Activated naive CD4-positive, alpha-beta T cell treated with anti-CD3 and anti-CD28 coated beads, Interleukin-2, amount 10 ng/mL, durations not matched to agents 7 days and 5 days (primary cell): ENCODE results near the gene DDX43.

Source experiments
- CTCF ChIA-PET: fragments of 350-600 bp; sonication (Branson Sonifier 250); formaldehyde crosslinking; loops from one replicate; lab custom pipeline; 2021; ENCODE audit warnings: antibody characterized with exemption; lab: Charles Lee
- DNase-seq: peaks from one replicate; pipeline ENCODE4 v3.0.0-alpha.2; 2020
- H3K27ac Mint-ChIP-seq: one replicate; pipeline ENCODE4 v1.8.0; 2021; ENCODE audit warnings: mild to moderate bottlenecking, moderate library complexity, mixed read lengths
- H3K27me3 Mint-ChIP-seq: one replicate; pipeline ENCODE4 v1.8.0; 2021; ENCODE audit warnings: mild to moderate bottlenecking, mixed read lengths
- H3K36me3 Mint-ChIP-seq: one replicate; pipeline ENCODE4 v1.8.0; 2021; ENCODE audit warnings: mixed read lengths
- H3K4me1 Mint-ChIP-seq: one replicate; pipeline ENCODE4 v1.8.0; 2021; ENCODE audit warnings: mixed read lengths
- H3K4me3 Mint-ChIP-seq: one replicate; pipeline ENCODE4 v1.8.0; 2021; ENCODE audit warnings: mild to moderate bottlenecking, moderate library complexity, mixed read lengths
- H3K9me3 Mint-ChIP-seq: one replicate; pipeline ENCODE4 v1.8.0; 2021; ENCODE audit warnings: mixed read lengths

DDX43 gene

GRCh38 chr6:73394577-73395354 is at the start of gene DDX43:
Gene DDX43, plus strand, starts transcription at chr6:73394828. Its CDS starts 78 bp downstream, at chr6:73394906.
- peaks cover 7% of the 10 kb centered on the region for H3K27me3 Mint-ChIP-seq
- peaks cover 21% of the 10 kb centered on the region for H3K4me1 Mint-ChIP-seq
- CTCF ChIA-PET: no interaction called here
- H3K4me3 Mint-ChIP-seq: peak within 1 kb of the TSS; percentile 28
- DNase-seq: peak; percentile 39
- no peaks in the 10 kb centered on the region for H3K36me3 Mint-ChIP-seq
- peak within 1 kb of the TSS; percentile 80 for H3K27ac Mint-ChIP-seq
- H3K9me3 Mint-ChIP-seq: peaks cover 4% of the 10 kb centered on the region

GRCh38 chr6:73348550-73349204 is 46.0 kb upstream of the DDX43 start:
- Mint-ChIP-seq H3K4me1 (no peaks in the 10 kb centered on the region), H3K9me3 (no peaks in the 10 kb centered on the region), H3K27me3 (peaks cover 72% of the 10 kb centered on the region), H3K27ac (no peak overlapping the region), H3K36me3 (no peaks in the 10 kb centered on the region), H3K4me3 (no peak overlapping the region)
- DNase-seq: no peak
- CTCF ChIA-PET: interaction anchor here (1.5 kb wide), 1 partner anchor 40 kb away, joined by 4 read pairs; no protein-coding TSS in a partner anchor

- Mint-ChIP-seq H3K4me3 (no peak overlapping the region), H3K9me3 (no peaks in the 10 kb centered on the region), H3K4me1 (no peaks in the 10 kb centered on the region), H3K27me3 (peaks cover 71% of the 10 kb centered on the region), H3K36me3 (no peaks in the 10 kb centered on the region), H3K27ac (no peak overlapping the region)
- no peak for DNase-seq
- CTCF ChIA-PET: interaction anchor here (1.5 kb wide), 1 partner anchor 39 kb away, joined by 4 read pairs; no protein-coding TSS in a partner anchor
Measured at GRCh38 chr6:73349311-73349710, 45.3 kb upstream of the DDX43 start.

DNA sequence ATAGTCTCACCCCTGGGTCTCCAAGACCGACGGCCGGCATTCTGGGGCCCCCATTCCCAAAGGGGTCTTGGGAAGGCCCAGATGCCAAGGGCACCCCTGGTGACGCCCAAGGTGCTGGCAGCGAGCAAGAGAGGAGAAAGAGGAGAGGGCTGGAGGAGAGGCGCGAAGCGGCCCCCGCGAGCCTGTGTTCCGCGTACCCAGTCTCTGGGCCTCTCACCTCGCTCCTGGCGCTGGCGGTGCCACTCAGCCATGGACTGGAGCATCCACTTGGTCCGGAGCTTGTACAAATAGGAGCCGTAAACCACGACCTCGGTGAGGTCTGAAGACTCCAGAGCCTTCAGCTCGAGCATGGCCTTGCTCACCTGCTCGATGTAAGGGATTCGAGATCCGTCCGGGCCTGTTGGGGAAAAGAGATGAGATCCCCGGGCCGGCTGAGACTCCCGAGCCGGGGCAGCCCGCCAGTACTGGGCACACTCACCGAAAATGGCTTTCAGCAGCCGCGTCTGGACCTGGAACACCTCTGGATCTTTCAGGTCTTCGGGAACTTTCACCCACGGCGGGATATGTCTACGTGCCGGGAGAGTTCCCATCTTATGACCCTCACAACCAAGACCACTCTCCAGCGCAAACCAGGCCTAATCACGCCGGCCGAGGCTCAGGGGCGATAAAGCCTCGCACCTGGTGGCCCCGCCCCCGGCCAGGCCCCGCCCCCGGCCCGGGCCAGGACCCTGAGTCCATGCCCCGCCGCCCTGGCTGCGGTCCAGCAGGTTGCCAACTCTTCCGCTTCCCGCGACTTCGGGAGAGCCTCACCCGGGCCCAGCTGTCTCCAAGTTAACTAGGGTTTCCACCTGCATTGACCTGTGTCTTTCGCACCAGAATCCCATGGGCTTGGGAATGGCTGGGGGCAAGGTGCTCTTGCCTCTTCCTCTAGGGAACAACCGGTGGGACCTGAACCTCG is 40.7 kb upstream of the DDX43 start, which contains the start of gene DPPA5:
TSS of gene DPPA5 (minus strand) at position 641 of the 958 bp plus-strand sequence. CDS start at position 590, 51 bp downstream.
- Mint-ChIP-seq H3K4me3 (no peak within 1 kb of the TSS), H3K4me1 (no peaks in the 10 kb centered on the region), H3K36me3 (no peaks in the 10 kb centered on the region), H3K27me3 (peaks cover 59% of the 10 kb centered on the region), H3K27ac (no peak within 1 kb of the TSS), H3K9me3 (no peaks in the 10 kb centered on the region)
- CTCF ChIA-PET: no interaction called here
- DNase-seq: no peak

DNA sequence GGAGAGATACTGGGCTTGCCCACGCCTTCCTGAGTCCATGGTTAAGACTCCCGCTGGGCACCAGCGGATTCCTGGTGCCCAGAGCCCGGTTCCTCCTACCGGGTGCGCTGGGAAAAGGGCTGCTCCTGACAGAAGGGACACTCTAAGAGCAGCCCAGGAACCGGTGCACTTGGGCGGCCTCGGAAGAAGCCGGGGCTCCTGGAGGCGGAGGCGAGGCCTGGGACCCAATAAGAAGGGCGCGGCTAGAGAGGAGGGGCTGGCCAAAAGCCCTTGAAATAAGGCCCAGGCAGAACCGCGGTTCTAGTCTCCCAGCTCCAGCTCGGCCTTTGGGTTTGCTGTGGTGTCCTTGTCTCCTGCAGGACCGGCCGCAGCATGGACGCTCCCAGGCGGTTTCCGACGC is 32.3 kb upstream of the DDX43 start, which contains the start of gene KHDC3L:
TSS of gene KHDC3L (plus strand) at position 301 of the 400 bp plus-strand sequence. CDS start at position 373, 72 bp downstream.
- no peak for DNase-seq
- Mint-ChIP-seq H3K27me3 (peaks cover 26% of the 10 kb centered on the region), H3K27ac (no peak within 1 kb of the TSS), H3K36me3 (no peaks in the 10 kb centered on the region), H3K9me3 (no peaks in the 10 kb centered on the region), H3K4me1 (no peaks in the 10 kb centered on the region), H3K4me3 (no peak within 1 kb of the TSS)
- CTCF ChIA-PET: no interaction called here

DNA sequence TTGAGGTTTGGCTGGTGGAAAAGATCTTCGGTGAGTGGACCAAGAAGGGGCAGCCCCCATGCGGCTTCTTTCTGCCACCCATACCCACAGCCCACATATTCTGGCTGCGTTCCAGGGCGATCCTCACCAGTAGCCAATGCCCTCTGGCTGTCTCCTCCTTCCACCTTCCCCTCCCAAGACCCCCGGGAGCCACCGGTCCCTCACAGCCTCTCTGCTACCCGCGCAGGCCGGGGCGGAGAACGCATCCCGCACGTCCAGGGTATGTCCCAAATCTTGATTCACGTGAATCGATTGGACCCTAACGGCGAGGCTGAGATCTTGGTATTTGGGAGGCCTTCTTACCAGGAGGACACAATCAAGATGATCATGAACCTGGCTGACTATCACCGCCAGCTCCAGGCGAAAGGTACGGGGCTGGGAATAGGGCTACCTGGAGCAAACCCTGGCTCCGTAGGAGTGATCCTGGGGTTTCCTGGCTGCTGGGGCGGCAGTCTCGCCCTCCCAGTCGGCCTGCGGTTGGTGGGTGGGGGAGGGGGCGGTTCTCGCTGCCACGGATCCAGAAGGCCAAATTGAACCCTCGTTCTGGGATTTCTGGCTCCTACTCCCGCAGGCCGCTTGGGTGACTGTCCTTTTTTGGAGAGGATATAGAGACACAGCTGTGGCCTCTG is 31.6 kb upstream of the DDX43 start:
- Mint-ChIP-seq H3K9me3 (no peaks in the 10 kb centered on the region), H3K4me3 (no peak overlapping the region), H3K4me1 (no peaks in the 10 kb centered on the region), H3K27me3 (peaks cover 24% of the 10 kb centered on the region), H3K27ac (no peak overlapping the region), H3K36me3 (no peaks in the 10 kb centered on the region)
- no peak for DNase-seq
- CTCF ChIA-PET: no interaction called here

DNA sequence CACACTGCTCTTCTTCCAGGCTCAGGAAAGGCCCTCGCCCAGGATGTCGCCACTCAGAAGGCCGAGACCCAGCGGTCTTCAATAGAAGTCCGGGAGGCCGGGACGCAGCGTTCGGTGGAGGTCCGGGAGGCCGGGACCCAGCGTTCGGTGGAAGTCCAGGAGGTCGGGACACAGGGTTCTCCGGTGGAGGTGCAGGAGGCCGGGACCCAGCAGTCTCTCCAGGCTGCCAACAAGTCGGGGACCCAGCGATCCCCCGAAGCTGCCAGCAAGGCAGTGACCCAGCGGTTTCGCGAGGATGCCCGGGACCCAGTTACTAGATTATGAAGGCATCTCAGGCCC is 31.1 kb upstream of the DDX43 start:
- no peaks in the 10 kb centered on the region for H3K36me3 Mint-ChIP-seq
- no peak for DNase-seq
- CTCF ChIA-PET: no interaction called here
- H3K4me3 Mint-ChIP-seq: no peak overlapping the region
- no peaks in the 10 kb centered on the region for H3K9me3 Mint-ChIP-seq
- H3K4me1 Mint-ChIP-seq: no peaks in the 10 kb centered on the region
- H3K27me3 Mint-ChIP-seq: peaks cover 22% of the 10 kb centered on the region
- no peak overlapping the region for H3K27ac Mint-ChIP-seq

- no peak overlapping the region for H3K4me3 Mint-ChIP-seq
- no peaks in the 10 kb centered on the region for H3K36me3 Mint-ChIP-seq
- CTCF ChIA-PET: no interaction called here
- H3K27ac Mint-ChIP-seq: no peak overlapping the region
- no peaks in the 10 kb centered on the region for H3K9me3 Mint-ChIP-seq
- no peak for DNase-seq
- H3K27me3 Mint-ChIP-seq: peaks cover 22% of the 10 kb centered on the region
- H3K4me1 Mint-ChIP-seq: no peaks in the 10 kb centered on the region
Measured at GRCh38 chr6:73364121-73364520, 30.5 kb upstream of the DDX43 start.

GRCh38 chr6:73364549-73364948 is 30.1 kb upstream of the DDX43 start:
- no peak for DNase-seq
- no peaks in the 10 kb centered on the region for H3K4me1 Mint-ChIP-seq
- H3K4me3 Mint-ChIP-seq: no peak overlapping the region
- CTCF ChIA-PET: no interaction called here
- peaks cover 22% of the 10 kb centered on the region for H3K27me3 Mint-ChIP-seq
- H3K27ac Mint-ChIP-seq: no peak overlapping the region
- H3K9me3 Mint-ChIP-seq: no peaks in the 10 kb centered on the region
- no peaks in the 10 kb centered on the region for H3K36me3 Mint-ChIP-seq

DNA sequence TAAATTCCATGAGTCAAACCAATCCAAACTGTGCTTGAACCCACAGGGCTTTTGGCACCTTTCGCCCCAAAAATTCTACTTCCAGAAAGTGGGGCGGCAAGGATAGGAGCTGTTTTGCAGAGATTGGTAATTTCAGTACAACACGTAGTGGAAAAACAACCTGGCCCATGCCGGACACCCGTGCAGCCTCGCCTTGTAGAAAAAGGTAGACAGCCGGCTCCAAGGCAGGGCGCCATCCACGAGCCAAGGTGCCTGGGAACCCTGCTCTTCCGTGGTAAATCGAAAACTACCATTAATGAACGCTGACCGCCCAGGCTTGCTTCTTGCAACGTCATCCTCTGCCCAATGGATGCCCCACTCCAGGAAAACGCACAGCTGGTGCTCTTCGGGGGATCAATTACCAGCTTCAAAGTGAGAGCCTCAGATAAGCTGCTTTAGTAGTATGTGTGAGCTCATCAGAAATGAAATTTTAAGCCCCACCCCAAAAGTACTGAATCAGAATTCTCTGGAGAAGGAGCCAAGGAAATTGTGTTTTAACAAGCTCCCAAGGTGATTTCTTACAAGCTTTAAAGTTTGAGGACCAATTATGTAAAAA is 26.8 kb upstream of the DDX43 start:
- peaks cover 11% of the 10 kb centered on the region for H3K27me3 Mint-ChIP-seq
- H3K27ac Mint-ChIP-seq: no peak overlapping the region
- CTCF ChIA-PET: no interaction called here
- H3K36me3 Mint-ChIP-seq: no peaks in the 10 kb centered on the region
- no peaks in the 10 kb centered on the region for H3K9me3 Mint-ChIP-seq
- H3K4me3 Mint-ChIP-seq: no peak overlapping the region
- H3K4me1 Mint-ChIP-seq: no peaks in the 10 kb centered on the region
- no peak for DNase-seq

DNA sequence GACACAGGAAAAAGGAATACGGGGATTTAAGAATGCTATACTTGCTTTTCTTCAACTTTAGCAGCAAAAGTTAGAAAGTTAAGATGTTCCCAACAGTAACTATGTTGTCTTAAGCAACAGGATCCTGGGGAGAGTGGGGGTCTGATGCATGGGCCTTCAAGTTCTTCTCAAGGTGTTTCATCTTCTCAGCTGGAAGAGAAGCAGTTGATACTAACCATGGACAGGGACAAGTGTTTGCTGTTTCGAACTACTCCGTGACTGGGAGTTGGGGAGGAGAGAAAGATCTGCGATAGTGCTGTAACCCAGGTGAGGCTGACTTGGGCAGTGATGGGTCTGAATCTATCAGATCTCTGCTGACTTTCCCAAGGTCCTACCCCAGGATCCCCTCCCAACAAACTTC is 26.0 kb upstream of the DDX43 start:
- DNase-seq: no peak
- no peak overlapping the region for H3K27ac Mint-ChIP-seq
- peaks cover 4% of the 10 kb centered on the region for H3K27me3 Mint-ChIP-seq
- no peaks in the 10 kb centered on the region for H3K36me3 Mint-ChIP-seq
- no peaks in the 10 kb centered on the region for H3K4me1 Mint-ChIP-seq
- CTCF ChIA-PET: no interaction called here
- H3K4me3 Mint-ChIP-seq: no peak overlapping the region
- no peaks in the 10 kb centered on the region for H3K9me3 Mint-ChIP-seq

DNA sequence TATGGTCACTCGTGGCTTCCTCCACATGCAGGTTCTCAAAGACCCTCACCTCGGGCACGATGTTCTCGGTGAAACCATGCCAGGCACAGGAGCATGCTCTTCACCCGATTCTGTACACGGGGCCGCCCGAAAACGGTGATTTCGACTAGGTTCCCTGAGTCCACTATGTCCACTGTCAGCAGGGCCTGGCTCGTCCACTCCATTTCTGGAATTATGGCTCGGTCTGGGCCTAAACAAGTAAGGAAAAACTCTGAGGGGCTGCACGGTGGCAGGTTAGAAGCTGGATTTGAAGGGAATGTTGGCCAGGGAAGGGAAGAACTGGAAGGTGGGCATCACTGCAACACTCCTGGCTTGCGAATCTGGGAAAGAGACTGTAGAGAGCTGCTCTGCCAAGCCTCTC is 25.5 kb upstream of the DDX43 start:
- DNase-seq: no peak
- Mint-ChIP-seq H3K4me3 (no peak overlapping the region), H3K4me1 (no peaks in the 10 kb centered on the region), H3K36me3 (no peaks in the 10 kb centered on the region), H3K9me3 (no peaks in the 10 kb centered on the region), H3K27ac (no peak overlapping the region), H3K27me3 (peaks cover 4% of the 10 kb centered on the region)
- CTCF ChIA-PET: no interaction called here

GRCh38 chr6:73369563-73369962 is 25.1 kb upstream of the DDX43 start, which contains the start of gene OOEP:
Gene OOEP, minus strand, starts transcription at chr6:73369897. Its CDS starts 105 bp downstream, at chr6:73369792.
- DNase-seq: no peak
- CTCF ChIA-PET: no interaction called here
- no peaks in the 10 kb centered on the region for H3K4me1 Mint-ChIP-seq
- H3K4me3 Mint-ChIP-seq: no peak within 1 kb of the TSS
- H3K9me3 Mint-ChIP-seq: no peaks in the 10 kb centered on the region
- peaks cover 4% of the 10 kb centered on the region for H3K27me3 Mint-ChIP-seq
- no peaks in the 10 kb centered on the region for H3K36me3 Mint-ChIP-seq
- no peak within 1 kb of the TSS for H3K27ac Mint-ChIP-seq
